GM21360 (cell line): ENCODE data around the gene FAM53A.

Source experiments
- ATAC-seq: cut with Tn5 transposase; IDR thresholded peaks from one replicate; pipeline ENCODE4 v1.9.1; 2021; ENCODE audit warnings: mild to moderate bottlenecking, moderate library complexity; ENCODE audit not compliant: unreplicated experiment

FAM53A gene

GRCh38 chr4:1661695-1662094, 22.4 kb downstream of the FAM53A start:
- no peak for ATAC-seq

GRCh38 chr4:1660948-1661677, 23.0 kb downstream of the FAM53A start:
- no peak for ATAC-seq

GRCh38 chr4:1659104-1660043, 24.7 kb downstream of the FAM53A start:
- ATAC-seq = no peak

GRCh38 chr4:1658581-1658980, 25.5 kb downstream of the FAM53A start:
- ATAC-seq = no peak

- no peak for ATAC-seq
Measured at GRCh38 chr4:1658146-1658545, 26.0 kb downstream of the FAM53A start.

- ATAC-seq = no peak
Measured at GRCh38 chr4:1656986-1657385, 27.1 kb downstream of the FAM53A start.

GRCh38 chr4:1656132-1656531, 28.0 kb downstream of the FAM53A start:
- ATAC-seq = no peak

- ATAC-seq = no peak
Measured at GRCh38 chr4:1655676-1656075, 28.4 kb downstream of the FAM53A start.

- ATAC-seq = no peak
Measured at GRCh38 chr4:1655081-1655480, 29.0 kb downstream of the FAM53A start.

- ATAC-seq = no peak
Measured at GRCh38 chr4:1654216-1654955, 29.7 kb downstream of the FAM53A start.

- ATAC-seq = no peak
Measured at GRCh38 chr4:1653776-1654175, 30.3 kb downstream of the FAM53A start.

GRCh38 chr4:1652088-1652487, 32.0 kb downstream of the FAM53A start:
- no peak for ATAC-seq

- no peak for ATAC-seq
Measured at GRCh38 chr4:1651609-1652008, 32.5 kb downstream of the FAM53A start.

GRCh38 chr4:1648962-1649361, 35.2 kb downstream of the FAM53A start:
- no peak for ATAC-seq

GRCh38 chr4:1647432-1647831, 36.7 kb downstream of the FAM53A start:
- no peak for ATAC-seq

GRCh38 chr4:1646690-1647089, 37.4 kb downstream of the FAM53A start:
- ATAC-seq = no peak

GRCh38 chr4:1644891-1645657, 39.0 kb downstream of the FAM53A start:
- no peak for ATAC-seq

GRCh38 chr4:1643971-1644735, 40.0 kb downstream of the FAM53A start:
- ATAC-seq = no peak

- ATAC-seq = no peak
Measured at GRCh38 chr4:1642196-1642951, 41.7 kb downstream of the FAM53A start.
